PC-9 (cell line): ENCODE data around the gene ATOSB. TPM values are rescaled to one million over a fixed set of nuclear protein-coding genes. Genes with fewer than 3 reads are reported as not detected.

ENCODE experiments used
- BruUV-seq: library from RNA; stranded (reverse); fragments of 400-500 nt; replicated peaks from 2 replicates; lab custom pipeline; 2021; lab: Mats Ljungman, UMichigan
- CTCF ChIA-PET: fragments of 300-600 bp; sonication (Branson Sonifier 250); formaldehyde crosslinking; loops from one replicate; lab custom pipeline; 2022; ENCODE audit warnings: antibody characterized with exemption; lab: Charles Lee
- POLR2A ChIA-PET: fragments of 300-600 bp; sonication (Branson Sonifier 250); formaldehyde crosslinking; loops from one replicate; lab custom pipeline; 2022; ENCODE audit warnings: antibody characterized with exemption; ENCODE audit not compliant: unreplicated experiment; lab: Charles Lee
- DNase-seq, 2 experiments: peaks; one replicate each; pipeline versions ENCODE4 v3.0.0 to v3.0.0-alpha.2; 2015 to 2022; ENCODE audit warnings: mixed read lengths in 1 of 2
- H2AFZ ChIP-seq: fragments of 200-600 bp; sonication (generic); 2 replicates; pipeline ENCODE4 v1.8.1; 2017; ENCODE audit warnings: antibody characterized with exemption
- H3F3A ChIP-seq: fragments of 200-600 bp; sonication (generic); 2 replicates; pipeline ENCODE4 v1.8.1; 2017; ENCODE audit warnings: antibody characterized with exemption, mild to moderate bottlenecking, low read depth; ENCODE audit not compliant: insufficient read depth
- H3K27ac ChIP-seq: fragments of 200-600 bp; sonication (generic); 2 replicates; pipeline ENCODE4 v1.6.1; 2016; ENCODE audit warnings: mixed run types
- H3K27me3 ChIP-seq: fragments of 200-600 bp; sonication (generic); 2 replicates; pipeline ENCODE4 v1.6.1; 2016; ENCODE audit warnings: low read depth, mixed run types; ENCODE audit not compliant: insufficient read depth
- H3K36me3 ChIP-seq: fragments of 200-600 bp; sonication (generic); 2 replicates; pipeline ENCODE4 v1.6.1; 2016; ENCODE audit warnings: low read depth, mixed run types
- H3K4me1 ChIP-seq: fragments of 200-600 bp; sonication (generic); replicated peaks from 2 replicates; pipeline ENCODE4 v1.6.1; 2016; ENCODE audit warnings: mixed run types; ENCODE audit not compliant: insufficient read depth
- H3K4me2 ChIP-seq: fragments of 200-600 bp; sonication (generic); 2 replicates; pipeline ENCODE4 v1.6.1; 2017; ENCODE audit warnings: mixed run types
- H3K4me3 ChIP-seq: fragments of 200-600 bp; sonication (generic); 2 replicates; pipeline ENCODE4 v1.6.1; 2016; ENCODE audit warnings: mixed run types
- H3K79me2 ChIP-seq: fragments of 200-600 bp; sonication (generic); 2 replicates; pipeline ENCODE4 v1.6.1; 2017; ENCODE audit warnings: low read depth, mixed run types
- H3K9me2 ChIP-seq: fragments of 200-600 bp; sonication (generic); 2 replicates; pipeline ENCODE4 v1.8.1; 2017; ENCODE audit warnings: mild to moderate bottlenecking; ENCODE audit not compliant: insufficient read depth
- H3K9me3 ChIP-seq: fragments of 200-600 bp; sonication (generic); 2 replicates; pipeline ENCODE4 v1.8.1; 2016; ENCODE audit warnings: low read depth; ENCODE audit not compliant: insufficient read depth
- H4K20me1 ChIP-seq: fragments of 200-600 bp; sonication (generic); 2 replicates; pipeline ENCODE4 v1.8.1; 2017; ENCODE audit not compliant: insufficient read depth
- EZH2 ChIP-seq: fragments of 200-600 bp; sonication (generic); IDR thresholded peaks from 2 replicates; pipeline ENCODE4 v1.8.0; 2017; ENCODE audit warnings: antibody characterized with exemption, low read depth
- intact Hi-C: fragments of 100-400 bp; cut with micrococcal nuclease; formaldehyde crosslinking; loops from one replicate; pipeline ENCODE4 v1.10.0; 2022; ENCODE audit not compliant: unreplicated experiment
- total RNA-seq: library from RNA; stranded (reverse); gene quantifications from 2 replicates; pipeline ENCODE4 v1.2.3, GENCODE V29; 2021
- TF ChIP-seq, protein P1 (sequence below): fragments of 200-600 bp; sonication (generic); conservative IDR thresholded peaks from 2 replicates; pipeline ENCODE4 v1.6.1; 2017; ENCODE audit warnings: mixed run types, antibody characterized with exemption, mild to moderate bottlenecking, moderate library complexity

ATOSB gene
- total RNA-seq, 1 experiment from 2014 or later = 10.5 TPM

- Histone ChIP-seq H3K79me2 (0 out of 2 replicates have a peak, but pooled peaks cover 4% of the 10 kb centered on the region), H3K9me3 (no peaks in the 10 kb centered on the region), H3K36me3 (no peaks in the 10 kb centered on the region), H3K4me3 (no peak overlapping the region), H3K27ac (no peak overlapping the region), H3F3A (peaks cover 3% of the 10 kb centered on the region; the same call in 1 of the 2 replicates), H4K20me1 (no peaks in the 10 kb centered on the region), H3K4me2 (no peak overlapping the region), H2AFZ (no peak overlapping the region), H3K27me3 (no peaks in the 10 kb centered on the region), H3K9me2 (no peaks in the 10 kb centered on the region), H3K4me1 (peaks cover 20% of the 10 kb centered on the region)
- ChIA-PET POLR2A (no interaction called here), CTCF (no interaction called here)
- DNase-seq = no peak
- no TSS peak for BruUV-seq
- no peak for TF ChIP-seq EZH2
- TF ChIP-seq, protein P1, sequence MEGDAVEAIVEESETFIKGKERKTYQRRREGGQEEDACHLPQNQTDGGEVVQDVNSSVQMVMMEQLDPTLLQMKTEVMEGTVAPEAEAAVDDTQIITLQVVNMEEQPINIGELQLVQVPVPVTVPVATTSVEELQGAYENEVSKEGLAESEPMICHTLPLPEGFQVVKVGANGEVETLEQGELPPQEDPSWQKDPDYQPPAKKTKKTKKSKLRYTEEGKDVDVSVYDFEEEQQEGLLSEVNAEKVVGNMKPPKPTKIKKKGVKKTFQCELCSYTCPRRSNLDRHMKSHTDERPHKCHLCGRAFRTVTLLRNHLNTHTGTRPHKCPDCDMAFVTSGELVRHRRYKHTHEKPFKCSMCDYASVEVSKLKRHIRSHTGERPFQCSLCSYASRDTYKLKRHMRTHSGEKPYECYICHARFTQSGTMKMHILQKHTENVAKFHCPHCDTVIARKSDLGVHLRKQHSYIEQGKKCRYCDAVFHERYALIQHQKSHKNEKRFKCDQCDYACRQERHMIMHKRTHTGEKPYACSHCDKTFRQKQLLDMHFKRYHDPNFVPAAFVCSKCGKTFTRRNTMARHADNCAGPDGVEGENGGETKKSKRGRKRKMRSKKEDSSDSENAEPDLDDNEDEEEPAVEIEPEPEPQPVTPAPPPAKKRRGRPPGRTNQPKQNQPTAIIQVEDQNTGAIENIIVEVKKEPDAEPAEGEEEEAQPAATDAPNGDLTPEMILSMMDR = no peak
- intact Hi-C loops = no loop called here
These were observed 6.6 kb downstream of the ATOSB start for GRCh38 chr9:35108946-35109575.

DNA sequence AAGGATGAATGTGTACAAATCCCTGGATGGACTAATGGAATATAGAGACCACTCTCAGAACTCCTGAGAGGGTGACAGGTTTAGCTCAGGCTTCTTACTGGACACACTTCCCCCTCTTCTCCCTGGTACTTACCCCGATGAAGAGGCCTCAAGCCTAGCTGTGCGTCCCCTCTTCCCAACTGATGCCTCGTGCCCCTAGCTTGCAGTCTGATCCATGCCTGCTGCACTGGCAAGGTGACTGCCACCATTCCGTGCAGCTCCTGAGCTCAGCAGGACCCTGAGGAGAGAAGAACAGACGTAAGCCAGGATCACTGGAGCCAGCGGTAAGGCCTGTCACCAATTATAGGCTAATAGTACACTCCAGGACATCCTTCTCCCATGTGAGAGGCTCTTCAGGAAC is 7.2 kb downstream of the ATOSB start:
- H3K9me2 ChIP-seq = no peaks in the 10 kb centered on the region
- TF ChIP-seq EZH2 = no peak
- TF ChIP-seq, protein P1 = no peak
- BruUV-seq = no TSS peak
- no peaks in the 10 kb centered on the region for H3K9me3 ChIP-seq
- ChIA-PET CTCF (no interaction called here), POLR2A (no interaction called here)
- no peak for DNase-seq
- H2AFZ ChIP-seq = no peak overlapping the region
- no peaks in the 10 kb centered on the region for H3K27me3 ChIP-seq
- no peaks in the 10 kb centered on the region for H3K36me3 ChIP-seq
- H3K27ac ChIP-seq = no peak overlapping the region
- H3K4me3 ChIP-seq = no peak overlapping the region
- H3K79me2 ChIP-seq = 0 out of 2 replicates have a peak, but pooled peaks cover 4% of the 10 kb centered on the region
- no peaks in the 10 kb centered on the region for H4K20me1 ChIP-seq
- intact Hi-C loops = no loop called here
- no peaks in the 10 kb centered on the region for H3F3A ChIP-seq
- H3K4me2 ChIP-seq = no peak overlapping the region
- H3K4me1 ChIP-seq = peaks cover 15% of the 10 kb centered on the region

GRCh38 chr9:35107297-35108290 is 8.1 kb downstream of the ATOSB start:
- H3K9me2 ChIP-seq = no peaks in the 10 kb centered on the region
- H3K4me2 ChIP-seq = no peak overlapping the region
- intact Hi-C loops = no loop called here
- H3K36me3 ChIP-seq = no peaks in the 10 kb centered on the region
- DNase-seq = no peak
- no peaks in the 10 kb centered on the region for H3F3A ChIP-seq
- CTCF ChIA-PET = no interaction called here
- POLR2A ChIA-PET = no interaction called here
- no peaks in the 10 kb centered on the region for H3K27me3 ChIP-seq
- peaks cover 2% of the 10 kb centered on the region for H3K79me2 ChIP-seq
- TF ChIP-seq, protein P1 = no peak
- TF ChIP-seq EZH2 = no peak
- H3K27ac ChIP-seq = no peak overlapping the region
- no peaks in the 10 kb centered on the region for H3K9me3 ChIP-seq
- H3K4me1 ChIP-seq = peaks cover 15% of the 10 kb centered on the region
- H2AFZ ChIP-seq = no peak overlapping the region
- no TSS peak for BruUV-seq
- no peaks in the 10 kb centered on the region for H4K20me1 ChIP-seq
- H3K4me3 ChIP-seq = no peak overlapping the region
